ENCODE results near the gene HIPK2. TPM values are rescaled to one million over a fixed set of nuclear protein-coding genes. Genes with fewer than 3 reads are reported as not detected.

The HIPK2 gene
- total and polyA plus RNA-seq, 2 experiments from 2014 or later: 7.3 to 16.9 TPM

GRCh38 chr7:139674752-139675126 lies 103.1 kb downstream of the HIPK2 start:
- Histone ChIP-seq H3K4me1 (ENCODE audit: insufficient read depth) (peaks cover 5% of the 10 kb centered on the region), H3K4me3 (no peak overlapping the region), H3K79me2 (replicated peaks; ENCODE audit: insufficient read depth) (no peaks in the 10 kb centered on the region), H3K9me2 (ENCODE audit: insufficient read depth) (no peaks in the 10 kb centered on the region), H3K4me2 (no peak overlapping the region), H3F3A (replicated peaks; ENCODE audit: low read depth) (no peaks in the 10 kb centered on the region), H2AFZ (no peak overlapping the region), H3K36me3 (ENCODE audit: insufficient read depth) (no peaks in the 10 kb centered on the region), H4K20me1 (replicated peaks; ENCODE audit: insufficient read depth) (no peaks in the 10 kb centered on the region), H3K27me3 (ENCODE audit: insufficient read depth) (no peaks in the 10 kb centered on the region), H3K27ac (ENCODE audit: low read depth) (no peak overlapping the region)
- DNase-seq (ENCODE audit: low spot score) (no peak), ATAC-seq (no peak)
- H3K27me3 Mint-ChIP-seq (ENCODE audit: insufficient read depth, low read depth, poor library complexity): no peaks in the 10 kb centered on the region
- TF ChIP-seq, protein P1, sequence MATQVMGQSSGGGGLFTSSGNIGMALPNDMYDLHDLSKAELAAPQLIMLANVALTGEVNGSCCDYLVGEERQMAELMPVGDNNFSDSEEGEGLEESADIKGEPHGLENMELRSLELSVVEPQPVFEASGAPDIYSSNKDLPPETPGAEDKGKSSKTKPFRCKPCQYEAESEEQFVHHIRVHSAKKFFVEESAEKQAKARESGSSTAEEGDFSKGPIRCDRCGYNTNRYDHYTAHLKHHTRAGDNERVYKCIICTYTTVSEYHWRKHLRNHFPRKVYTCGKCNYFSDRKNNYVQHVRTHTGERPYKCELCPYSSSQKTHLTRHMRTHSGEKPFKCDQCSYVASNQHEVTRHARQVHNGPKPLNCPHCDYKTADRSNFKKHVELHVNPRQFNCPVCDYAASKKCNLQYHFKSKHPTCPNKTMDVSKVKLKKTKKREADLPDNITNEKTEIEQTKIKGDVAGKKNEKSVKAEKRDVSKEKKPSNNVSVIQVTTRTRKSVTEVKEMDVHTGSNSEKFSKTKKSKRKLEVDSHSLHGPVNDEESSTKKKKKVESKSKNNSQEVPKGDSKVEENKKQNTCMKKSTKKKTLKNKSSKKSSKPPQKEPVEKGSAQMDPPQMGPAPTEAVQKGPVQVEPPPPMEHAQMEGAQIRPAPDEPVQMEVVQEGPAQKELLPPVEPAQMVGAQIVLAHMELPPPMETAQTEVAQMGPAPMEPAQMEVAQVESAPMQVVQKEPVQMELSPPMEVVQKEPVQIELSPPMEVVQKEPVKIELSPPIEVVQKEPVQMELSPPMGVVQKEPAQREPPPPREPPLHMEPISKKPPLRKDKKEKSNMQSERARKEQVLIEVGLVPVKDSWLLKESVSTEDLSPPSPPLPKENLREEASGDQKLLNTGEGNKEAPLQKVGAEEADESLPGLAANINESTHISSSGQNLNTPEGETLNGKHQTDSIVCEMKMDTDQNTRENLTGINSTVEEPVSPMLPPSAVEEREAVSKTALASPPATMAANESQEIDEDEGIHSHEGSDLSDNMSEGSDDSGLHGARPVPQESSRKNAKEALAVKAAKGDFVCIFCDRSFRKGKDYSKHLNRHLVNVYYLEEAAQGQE (IDR thresholded peaks at IDR 0.05; ENCODE audit: unreplicated experiment): no peak
- TF ChIP-seq EZH2 (IDR thresholded peaks at IDR 0.05; ENCODE audit: low read depth, unreplicated experiment): no peak
- H3K27ac Mint-ChIP-seq: no peak overlapping the region
- peaks cover 5% of the 10 kb centered on the region; the same call in 1 of the 3 replicates for H3K36me3 Mint-ChIP-seq (ENCODE audit: low read depth)
- no peaks in the 10 kb centered on the region for H3K9me3 Mint-ChIP-seq
- no peak overlapping the region for H3K4me3 Mint-ChIP-seq
- peaks cover 36% of the 10 kb centered on the region for H3K4me1 Mint-ChIP-seq

DNA sequence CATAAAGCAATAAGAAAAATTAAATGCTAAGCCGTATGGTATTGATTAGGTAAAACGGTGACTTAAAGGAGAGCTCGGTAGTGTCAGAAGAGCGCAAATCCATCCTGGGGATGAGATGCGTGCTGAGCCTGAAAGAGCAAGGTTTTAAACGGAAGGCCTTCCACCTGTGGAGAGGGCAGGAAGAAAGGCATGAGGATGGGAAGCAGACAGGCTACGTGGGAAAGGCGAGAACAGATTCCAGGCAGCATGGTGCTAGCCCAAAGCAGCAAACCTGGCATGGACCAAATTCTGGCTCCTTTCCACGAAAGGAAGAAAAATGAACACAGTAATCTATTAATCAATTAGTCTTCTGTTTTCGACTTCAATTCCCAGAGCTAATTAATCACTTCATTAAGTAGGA lies 103.5 kb downstream of the HIPK2 start:
- Mint-ChIP-seq H3K4me1 (peaks cover 33% of the 10 kb centered on the region), H3K4me3 (no peak overlapping the region), H3K36me3 (ENCODE audit: low read depth) (peaks cover 5% of the 10 kb centered on the region; the same call in 1 of the 3 replicates), H3K27ac (no peak overlapping the region), H3K27me3 (ENCODE audit: insufficient read depth, low read depth, poor library complexity) (no peaks in the 10 kb centered on the region), H3K9me3 (no peaks in the 10 kb centered on the region)
- H3K4me1 ChIP-seq (ENCODE audit: insufficient read depth): peaks cover under 1% of the 10 kb centered on the region; the same call in 1 of the 2 replicates
- H4K20me1 ChIP-seq (replicated peaks; ENCODE audit: insufficient read depth): no peaks in the 10 kb centered on the region
- peak; percentile 55 for ATAC-seq
- no peaks in the 10 kb centered on the region for H3F3A ChIP-seq (replicated peaks; ENCODE audit: low read depth)
- no peak overlapping the region for H3K4me3 ChIP-seq
- no peak overlapping the region for H3K27ac ChIP-seq (ENCODE audit: low read depth)
- no peaks in the 10 kb centered on the region for H3K9me2 ChIP-seq (ENCODE audit: insufficient read depth)
- no peak overlapping the region for H3K4me2 ChIP-seq
- no peaks in the 10 kb centered on the region for H3K27me3 ChIP-seq (ENCODE audit: insufficient read depth)
- DNase-seq (ENCODE audit: low spot score): no peak
- no peak overlapping the region for H2AFZ ChIP-seq
- H3K79me2 ChIP-seq (replicated peaks; ENCODE audit: insufficient read depth): no peaks in the 10 kb centered on the region
- H3K36me3 ChIP-seq (ENCODE audit: insufficient read depth): no peaks in the 10 kb centered on the region
- no peak for TF ChIP-seq JUNB (IDR thresholded peaks at IDR 0.05; ENCODE audit: unreplicated experiment)
- no peak for TF ChIP-seq CTCF (conservative IDR thresholded peaks at IDR 0.05; ENCODE audit: low read depth in 2 of 2)
- TF ChIP-seq ZNF114 (CRISPR knock-in tag; IDR thresholded peaks at IDR 0.05): no peak
- TF ChIP-seq, protein P2, sequence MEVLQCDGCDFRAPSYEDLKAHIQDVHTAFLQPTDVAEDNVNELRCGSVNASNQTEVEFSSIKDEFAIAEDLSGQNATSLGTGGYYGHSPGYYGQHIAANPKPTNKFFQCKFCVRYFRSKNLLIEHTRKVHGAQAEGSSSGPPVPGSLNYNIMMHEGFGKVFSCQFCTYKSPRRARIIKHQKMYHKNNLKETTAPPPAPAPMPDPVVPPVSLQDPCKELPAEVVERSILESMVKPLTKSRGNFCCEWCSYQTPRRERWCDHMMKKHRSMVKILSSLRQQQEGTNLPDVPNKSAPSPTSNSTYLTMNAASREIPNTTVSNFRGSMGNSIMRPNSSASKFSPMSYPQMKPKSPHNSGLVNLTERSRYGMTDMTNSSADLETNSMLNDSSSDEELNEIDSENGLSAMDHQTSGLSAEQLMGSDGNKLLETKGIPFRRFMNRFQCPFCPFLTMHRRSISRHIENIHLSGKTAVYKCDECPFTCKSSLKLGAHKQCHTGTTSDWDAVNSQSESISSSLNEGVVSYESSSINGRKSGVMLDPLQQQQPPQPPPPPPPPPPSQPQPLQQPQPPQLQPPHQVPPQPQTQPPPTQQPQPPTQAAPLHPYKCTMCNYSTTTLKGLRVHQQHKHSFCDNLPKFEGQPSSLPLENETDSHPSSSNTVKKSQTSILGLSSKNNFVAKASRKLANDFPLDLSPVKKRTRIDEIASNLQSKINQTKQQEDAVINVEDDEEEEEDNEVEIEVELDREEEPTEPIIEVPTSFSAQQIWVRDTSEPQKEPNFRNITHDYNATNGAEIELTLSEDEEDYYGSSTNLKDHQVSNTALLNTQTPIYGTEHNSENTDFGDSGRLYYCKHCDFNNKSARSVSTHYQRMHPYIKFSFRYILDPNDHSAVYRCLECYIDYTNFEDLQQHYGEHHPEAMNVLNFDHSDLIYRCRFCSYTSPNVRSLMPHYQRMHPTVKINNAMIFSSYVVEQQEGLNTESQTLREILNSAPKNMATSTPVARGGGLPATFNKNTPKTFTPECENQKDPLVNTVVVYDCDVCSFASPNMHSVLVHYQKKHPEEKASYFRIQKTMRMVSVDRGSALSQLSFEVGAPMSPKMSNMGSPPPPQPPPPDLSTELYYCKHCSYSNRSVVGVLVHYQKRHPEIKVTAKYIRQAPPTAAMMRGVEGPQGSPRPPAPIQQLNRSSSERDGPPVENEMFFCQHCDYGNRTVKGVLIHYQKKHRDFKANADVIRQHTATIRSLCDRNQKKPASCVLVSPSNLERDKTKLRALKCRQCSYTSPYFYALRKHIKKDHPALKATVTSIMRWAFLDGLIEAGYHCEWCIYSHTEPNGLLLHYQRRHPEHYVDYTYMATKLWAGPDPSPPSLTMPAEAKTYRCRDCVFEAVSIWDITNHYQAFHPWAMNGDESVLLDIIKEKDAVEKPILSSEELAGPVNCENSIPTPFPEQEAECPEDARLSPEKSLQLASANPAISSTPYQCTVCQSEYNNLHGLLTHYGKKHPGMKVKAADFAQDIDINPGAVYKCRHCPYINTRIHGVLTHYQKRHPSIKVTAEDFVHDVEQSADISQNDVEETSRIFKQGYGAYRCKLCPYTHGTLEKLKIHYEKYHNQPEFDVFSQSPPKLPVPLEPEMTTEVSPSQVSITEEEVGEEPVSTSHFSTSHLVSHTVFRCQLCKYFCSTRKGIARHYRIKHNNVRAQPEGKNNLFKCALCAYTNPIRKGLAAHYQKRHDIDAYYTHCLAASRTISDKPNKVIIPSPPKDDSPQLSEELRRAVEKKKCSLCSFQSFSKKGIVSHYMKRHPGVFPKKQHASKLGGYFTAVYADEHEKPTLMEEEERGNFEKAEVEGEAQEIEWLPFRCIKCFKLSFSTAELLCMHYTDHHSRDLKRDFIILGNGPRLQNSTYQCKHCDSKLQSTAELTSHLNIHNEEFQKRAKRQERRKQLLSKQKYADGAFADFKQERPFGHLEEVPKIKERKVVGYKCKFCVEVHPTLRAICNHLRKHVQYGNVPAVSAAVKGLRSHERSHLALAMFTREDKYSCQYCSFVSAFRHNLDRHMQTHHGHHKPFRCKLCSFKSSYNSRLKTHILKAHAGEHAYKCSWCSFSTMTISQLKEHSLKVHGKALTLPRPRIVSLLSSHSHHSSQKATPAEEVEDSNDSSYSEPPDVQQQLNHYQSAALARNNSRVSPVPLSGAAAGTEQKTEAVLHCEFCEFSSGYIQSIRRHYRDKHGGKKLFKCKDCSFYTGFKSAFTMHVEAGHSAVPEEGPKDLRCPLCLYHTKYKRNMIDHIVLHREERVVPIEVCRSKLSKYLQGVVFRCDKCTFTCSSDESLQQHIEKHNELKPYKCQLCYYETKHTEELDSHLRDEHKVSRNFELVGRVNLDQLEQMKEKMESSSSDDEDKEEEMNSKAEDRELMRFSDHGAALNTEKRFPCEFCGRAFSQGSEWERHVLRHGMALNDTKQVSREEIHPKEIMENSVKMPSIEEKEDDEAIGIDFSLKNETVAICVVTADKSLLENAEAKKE (CRISPR knock-in tag; IDR thresholded peaks at IDR 0.05): no peak
- TF ChIP-seq ZNF331 (CRISPR knock-in tag; IDR thresholded peaks at IDR 0.05; ENCODE audit: low read depth): no peak
- no peak for TF ChIP-seq CREB1 (CRISPR knock-in tag; IDR thresholded peaks at IDR 0.05; ENCODE audit: low read depth)

All from GM23338 (cell line).